H9 (cell line): ENCODE results near the gene FGF16. TPM values are rescaled to one million over a fixed set of nuclear protein-coding genes. Genes with fewer than 3 reads are reported as not detected.

Source experiments
- DNase-seq: peaks from one replicate; pipeline ENCODE4 v3.0.0-alpha.2; 2017
- H2AFZ ChIP-seq: one replicate; pipeline ENCODE4 v1.6.1; 2013; ENCODE audit warnings: mild to moderate bottlenecking, low read length, control low read depth, moderate library complexity
- H2AK5ac ChIP-seq: 2 replicates; pipeline ENCODE4 v1.6.1; 2013; ENCODE audit warnings: low read length, control low read depth, mixed read lengths; ENCODE audit not compliant: insufficient read length
- H2BK120ac ChIP-seq: one replicate; pipeline ENCODE4 v1.6.1; 2013; ENCODE audit warnings: low read depth, mild to moderate bottlenecking, low read length, control low read depth, inconsistent platforms; ENCODE audit not compliant: poor library complexity, severe bottlenecking
- H2BK12ac ChIP-seq: 2 replicates; pipeline ENCODE4 v1.6.1; 2013; ENCODE audit warnings: low read length, control low read depth, mixed read lengths, low read depth; ENCODE audit not compliant: insufficient read length
- H2BK15ac ChIP-seq: 2 replicates; pipeline ENCODE4 v1.6.1; 2013; ENCODE audit warnings: low read depth, low read length, control low read depth
- H2BK20ac ChIP-seq: one replicate; pipeline ENCODE4 v1.6.1; 2013; ENCODE audit warnings: low read depth, mild to moderate bottlenecking, low read length, control low read depth, inconsistent platforms; ENCODE audit not compliant: poor library complexity, severe bottlenecking
- H2BK5ac ChIP-seq: 2 replicates; pipeline ENCODE4 v1.6.1; 2013; ENCODE audit warnings: low read length, control low read depth, mixed read lengths; ENCODE audit not compliant: insufficient read length
- H3K14ac ChIP-seq: 2 replicates; pipeline ENCODE4 v1.6.1; 2013; ENCODE audit warnings: low read length, control low read depth; ENCODE audit not compliant: insufficient read depth
- H3K18ac ChIP-seq: 2 replicates; pipeline ENCODE4 v1.6.1; 2013; ENCODE audit warnings: low read depth, mild to moderate bottlenecking, mixed read lengths, low read length, control low read depth; ENCODE audit not compliant: insufficient read length
- H3K23ac ChIP-seq: 2 replicates; pipeline ENCODE4 v1.6.1; 2013; ENCODE audit warnings: low read length, control low read depth, mixed read lengths, low read depth; ENCODE audit not compliant: insufficient read length
- H3K23me2 ChIP-seq: 2 replicates; pipeline ENCODE4 v1.6.1; 2013; ENCODE audit warnings: low read depth, mild to moderate bottlenecking, mixed read lengths, low read length, control low read depth; ENCODE audit not compliant: insufficient read length, poor library complexity, severe bottlenecking
- H3K27ac ChIP-seq: 2 replicates; pipeline ENCODE4 v1.5.1; 2013; ENCODE audit warnings: low read length, control low read depth, mixed read lengths, low read depth; ENCODE audit not compliant: insufficient read length
- H3K27me3 ChIP-seq: 2 replicates; pipeline ENCODE4 v1.6.1; 2013; ENCODE audit warnings: low read length, control low read depth, inconsistent platforms; ENCODE audit not compliant: insufficient read depth
- H3K4ac ChIP-seq: 2 replicates; pipeline ENCODE4 v1.6.1; 2013; ENCODE audit warnings: low read depth, mild to moderate bottlenecking, control low read depth, inconsistent platforms, low read length, moderate library complexity
- H3K4me1 ChIP-seq: 2 replicates; pipeline ENCODE4 v1.6.1; 2013; ENCODE audit warnings: low read length, control low read depth, inconsistent platforms; ENCODE audit not compliant: insufficient read depth
- H3K4me2 ChIP-seq: 2 replicates; pipeline ENCODE4 v1.6.1; 2013; ENCODE audit warnings: low read length, control low read depth, mixed read lengths; ENCODE audit not compliant: insufficient read length, insufficient read depth
- H3K56ac ChIP-seq: 2 replicates; pipeline ENCODE4 v1.6.1; 2013; ENCODE audit warnings: low read depth, mild to moderate bottlenecking, mixed read lengths, low read length, control low read depth; ENCODE audit not compliant: insufficient read length
- H3K79me1 ChIP-seq: 2 replicates; pipeline ENCODE4 v1.6.1; 2013; ENCODE audit warnings: low read depth, mild to moderate bottlenecking, moderate library complexity, low read length, control low read depth, inconsistent platforms; ENCODE audit not compliant: insufficient read depth, poor library complexity, severe bottlenecking
- H3K79me2 ChIP-seq: 2 replicates; pipeline ENCODE4 v1.6.1; 2013; ENCODE audit warnings: low read length, control low read depth, inconsistent platforms; ENCODE audit not compliant: insufficient read depth
- H3K9ac ChIP-seq: 2 replicates; pipeline ENCODE4 v1.6.1; 2013; ENCODE audit warnings: low read length, control low read depth, mixed read lengths; ENCODE audit not compliant: insufficient read length; ENCODE audit errors: extremely low read depth
- H3K9me3 ChIP-seq: one replicate; pipeline ENCODE4 v1.6.1; 2013; ENCODE audit warnings: low read depth, low read length, inconsistent platforms; ENCODE audit not compliant: control insufficient read depth
- H3T11ph ChIP-seq: one replicate; pipeline ENCODE4 v1.6.1; 2013; ENCODE audit warnings: mild to moderate bottlenecking, low read length, control low read depth, inconsistent platforms
- H4K20me1 ChIP-seq: one replicate; pipeline ENCODE4 v1.6.1; 2013; ENCODE audit not compliant: control insufficient read depth, insufficient read length, insufficient read depth
- H4K5ac ChIP-seq: 2 replicates; pipeline ENCODE4 v1.6.1; 2013; ENCODE audit warnings: low read depth, mild to moderate bottlenecking, mixed read lengths, low read length, control low read depth; ENCODE audit not compliant: insufficient read length
- H4K8ac ChIP-seq: replicated peaks from 2 replicates; pipeline ENCODE4 v1.6.1; 2013; ENCODE audit warnings: low read length, control low read depth, mixed read lengths, low read depth; ENCODE audit not compliant: insufficient read length
- H4K91ac ChIP-seq: 2 replicates; pipeline ENCODE4 v1.6.1; 2013; ENCODE audit warnings: low read depth, mild to moderate bottlenecking, moderate library complexity, mixed read lengths, low read length, control low read depth; ENCODE audit not compliant: insufficient read length
- H3K27ac Mint-ChIP-seq, 3 experiments: 2 replicates in 2 of 3; 3 replicates in 1 of 3; pipeline ENCODE4 v1.8.0; 2020 to 2021; ENCODE audit warnings: mixed read lengths in 3 of 3, mild to moderate bottlenecking in 1 of 3, moderate library complexity in 1 of 3
- H3K27me3 Mint-ChIP-seq: 2 replicates; pipeline ENCODE4 v1.8.0; 2021; ENCODE audit warnings: low read depth, mild to moderate bottlenecking, moderate library complexity, mixed read lengths
- H3K36me3 Mint-ChIP-seq, 3 experiments: 2 replicates in 2 of 3; 3 replicates in 1 of 3; pipeline ENCODE4 v1.8.0; 2020 to 2021; ENCODE audit warnings: low read depth in 3 of 3, mixed read lengths in 3 of 3; ENCODE audit not compliant: insufficient read depth in 1 of 3
- H3K4me1 Mint-ChIP-seq, 2 experiments: 2 replicates each; pipeline ENCODE4 v1.8.0; 2020; ENCODE audit warnings: mixed read lengths in 2 of 2
- H3K4me3 Mint-ChIP-seq, 2 experiments: 2 replicates in 1 of 2; 3 replicates in 1 of 2; pipeline ENCODE4 v1.8.0; 2020 to 2021; ENCODE audit warnings: mild to moderate bottlenecking in 2 of 2, mixed read lengths in 2 of 2, moderate library complexity in 1 of 2
- H3K9me3 Mint-ChIP-seq, 2 experiments: 2 replicates in 1 of 2; 3 replicates in 1 of 2; pipeline ENCODE4 v1.8.0; 2020; ENCODE audit warnings: mild to moderate bottlenecking in 2 of 2, mixed read lengths in 2 of 2, moderate library complexity in 1 of 2
- WGBS: extraction: QIAGEN DNeasy Blood & Tissue Kit; methylation state at CpG from one replicate; pipeline ENCODE4 v1.1.7; 2013; ENCODE audit warnings: missing lambda C conversion rate, low lambda C conversion rate, mixed read lengths; ENCODE audit not compliant: insufficient read length; ENCODE audit errors: extremely low coverage; 5-methylcytosine and 5-hydroxymethylcytosine counted together
- total RNA-seq: library from RNA; stranded (reverse); gene quantifications from 2 replicates; pipeline ENCODE4 v1.2.1, GENCODE V29; 2021
- TF ChIP-seq, protein P1 (sequence below): fragments of 200-600 bp; sonication (generic); conservative IDR thresholded peaks from 3 replicates; pipeline ENCODE4 v1.8.0; 2021; ENCODE audit warnings: antibody characterized with exemption, mild to moderate bottlenecking

Gene FGF16
- total RNA-seq, 1 experiment from 2014 or later: 2.8 TPM

DNA sequence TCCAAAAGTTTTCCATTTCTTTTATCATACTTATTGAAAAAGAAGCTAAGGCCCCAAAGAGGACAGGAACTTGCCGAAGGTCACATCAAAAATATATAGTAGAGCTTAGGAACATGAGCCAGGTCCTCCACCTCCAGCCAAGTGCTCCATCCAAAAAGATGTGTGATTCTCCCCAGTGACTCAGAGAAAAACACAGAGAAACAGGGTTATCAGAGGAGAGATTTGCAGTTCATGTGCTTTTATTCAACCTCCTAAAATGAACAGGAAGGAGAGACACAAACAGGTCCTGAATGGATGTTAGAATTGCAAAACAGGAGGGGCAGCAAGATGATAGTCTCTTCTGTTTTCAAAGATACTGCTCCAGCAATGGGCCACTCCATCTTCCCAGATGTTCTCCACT, 19.6 kb upstream of the FGF16 start:
- H3K79me2 ChIP-seq: no peaks in the 10 kb centered on the region
- no peaks in the 10 kb centered on the region for H3K79me1 ChIP-seq
- H4K5ac ChIP-seq: no peak overlapping the region
- DNase-seq: no peak
- H3K56ac ChIP-seq: no peak overlapping the region
- H2BK20ac ChIP-seq: no peak overlapping the region
- no peak overlapping the region for H2AK5ac ChIP-seq
- H3K9me3 Mint-ChIP-seq: peaks cover 59 to 63% of the 10 kb centered on the region in 2 experiments
- TF ChIP-seq, protein P1, sequence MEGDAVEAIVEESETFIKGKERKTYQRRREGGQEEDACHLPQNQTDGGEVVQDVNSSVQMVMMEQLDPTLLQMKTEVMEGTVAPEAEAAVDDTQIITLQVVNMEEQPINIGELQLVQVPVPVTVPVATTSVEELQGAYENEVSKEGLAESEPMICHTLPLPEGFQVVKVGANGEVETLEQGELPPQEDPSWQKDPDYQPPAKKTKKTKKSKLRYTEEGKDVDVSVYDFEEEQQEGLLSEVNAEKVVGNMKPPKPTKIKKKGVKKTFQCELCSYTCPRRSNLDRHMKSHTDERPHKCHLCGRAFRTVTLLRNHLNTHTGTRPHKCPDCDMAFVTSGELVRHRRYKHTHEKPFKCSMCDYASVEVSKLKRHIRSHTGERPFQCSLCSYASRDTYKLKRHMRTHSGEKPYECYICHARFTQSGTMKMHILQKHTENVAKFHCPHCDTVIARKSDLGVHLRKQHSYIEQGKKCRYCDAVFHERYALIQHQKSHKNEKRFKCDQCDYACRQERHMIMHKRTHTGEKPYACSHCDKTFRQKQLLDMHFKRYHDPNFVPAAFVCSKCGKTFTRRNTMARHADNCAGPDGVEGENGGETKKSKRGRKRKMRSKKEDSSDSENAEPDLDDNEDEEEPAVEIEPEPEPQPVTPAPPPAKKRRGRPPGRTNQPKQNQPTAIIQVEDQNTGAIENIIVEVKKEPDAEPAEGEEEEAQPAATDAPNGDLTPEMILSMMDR: no peak
- H3K4ac ChIP-seq: no peak overlapping the region
- H3K18ac ChIP-seq: no peak overlapping the region
- no peaks in the 10 kb centered on the region; the same call in 1 of the 2 replicates for H3K27me3 Mint-ChIP-seq
- H3K4me3 Mint-ChIP-seq: no peak overlapping the region
- H3K9ac ChIP-seq: no peak overlapping the region
- no CpG with 5 or more reads among the region's 1 CpG for WGBS
- H3K9me3 ChIP-seq: peaks cover 30% of the 10 kb centered on the region
- no peak overlapping the region for H4K91ac ChIP-seq
- peaks cover 21% of the 10 kb centered on the region in 2 experiments for H3K4me1 Mint-ChIP-seq
- H2AFZ ChIP-seq: no peak overlapping the region
- H3K23me2 ChIP-seq: no peaks in the 10 kb centered on the region
- H3K27ac ChIP-seq: no peak overlapping the region
- H3K4me2 ChIP-seq: no peak overlapping the region
- H2BK15ac ChIP-seq: no peak overlapping the region
- H2BK12ac ChIP-seq: no peak overlapping the region
- peaks cover 3% of the 10 kb centered on the region; the same call in 1 of the 2 replicates for H3K4me1 ChIP-seq
- no peaks in the 10 kb centered on the region for H4K20me1 ChIP-seq
- H2BK120ac ChIP-seq: no peak overlapping the region
- H3K36me3 Mint-ChIP-seq: peaks cover 0 to 9% (median 4%) of the 10 kb centered on the region in 3 experiments; a peak in 4 of 7 replicates
- H3K27me3 ChIP-seq: no peaks in the 10 kb centered on the region
- no peak overlapping the region for H4K8ac ChIP-seq
- H3T11ph ChIP-seq: no peak overlapping the region
- no peak overlapping the region for H3K23ac ChIP-seq
- no peak overlapping the region for H3K14ac ChIP-seq
- H3K27ac Mint-ChIP-seq: no peak overlapping the region
- no peak overlapping the region for H2BK5ac ChIP-seq
